Adrenal gland (tissue), 5 donors: ENCODE data around the gene ARHGEF28.

ENCODE experiments used
- CTCF ChIP-seq, 6 experiments: fragments of 450-650 bp in 4 of 6; fragments of 200-600 bp in 2 of 6; sonication (generic) in 1 of 6; IDR thresholded peaks; 1 replicate in 5 of 6; 2 replicates in 1 of 6; pipeline versions ENCODE4 v1.5.1 to v1.8.0; 2016 to 2021; ENCODE audit warnings: antibody characterized with exemption in 6 of 6, mild to moderate bottlenecking in 2 of 6, moderate library complexity in 1 of 6
- POLR2A ChIP-seq, 2 donors: fragments of 450-650 bp; IDR thresholded peaks; one replicate each; pipeline ENCODE4 v1.6.1; 2017; ENCODE audit warnings: antibody characterized with exemption in 2 of 2, mild to moderate bottlenecking in 2 of 2, moderate library complexity in 1 of 2
- donor health status: DM: no; HTN: no; CAD: no.

- no peak for TF ChIP-seq CTCF (IDR thresholded peaks at IDR 0.05)
- no peak for TF ChIP-seq POLR2A (IDR thresholded peaks at IDR 0.05)
Measured at GRCh38 chr5:73899916-73900315, 273.9 kb downstream of the ARHGEF28 start.
